ENCODE measurements around the gene GLB1L2.

- TF ChIP-seq YY1 (IDR thresholded peaks at IDR 0.05; ENCODE audit: low read depth): no peak
- no peak for TF ChIP-seq FOXM1 (IDR thresholded peaks at IDR 0.05; ENCODE audit: borderline replicate concordance, low read depth)
Measured at GRCh38 chr11:134358165-134358855, 26.5 kb downstream of the GLB1L2 start.

Measured in Ishikawa (cell line).